BE2C (cell line): Measurements from ENCODE around the gene HECA.
"Not testable (repeated sequence)": the region's sequence is repeated elsewhere in the genome, so short reads cannot be mapped to it uniquely, and the experiment has no call there.

Experiments
- DNase-seq: peaks from one replicate; pipeline ENCODE4 v3.0.0-alpha.2; 2020
- H3K27me3 ChIP-seq: fragments of 250-450 bp; sonication (Bioruptor Pico); 2 replicates; pipeline ENCODE4 v1.5.1; 2020; ENCODE audit warnings: mild to moderate bottlenecking
- H3K36me3 ChIP-seq: fragments of 250-450 bp; sonication (Bioruptor Pico); 2 replicates; pipeline ENCODE4 v1.5.1; 2020; ENCODE audit warnings: mild to moderate bottlenecking
- H3K4me1 ChIP-seq: fragments of 250-450 bp; sonication (Bioruptor Pico); 2 replicates; pipeline ENCODE4 v1.5.1; 2020
- H3K4me3 ChIP-seq: 2 replicates; pipeline ENCODE4 v1.5.1; 2011; ENCODE audit warnings: low read depth, low read length
- H3K9me3 ChIP-seq: fragments of 250-450 bp; sonication (Bioruptor Pico); 2 replicates; pipeline ENCODE4 v1.5.1; 2020
- CTCF ChIP-seq: IDR thresholded peaks from 2 replicates; pipeline ENCODE4 v1.5.1; 2012; ENCODE audit warnings: mild to moderate bottlenecking, low read depth, low read length

HECA gene

GRCh38 chr6:139194740-139195139 is 59.9 kb downstream of the HECA start:
- no peak for TF ChIP-seq CTCF
- Histone ChIP-seq H3K4me3 (no peak overlapping the region), H3K9me3 (no peaks in the 10 kb centered on the region), H3K27me3 (no peaks in the 10 kb centered on the region), H3K36me3 (no peaks in the 10 kb centered on the region), H3K4me1 (no peaks in the 10 kb centered on the region)
- no peak for DNase-seq

GRCh38 chr6:139198529-139199288 is 63.8 kb downstream of the HECA start:
- no peaks in the 10 kb centered on the region for H3K4me1 ChIP-seq
- no peak for TF ChIP-seq CTCF
- H3K36me3 ChIP-seq = no peaks in the 10 kb centered on the region
- no peaks in the 10 kb centered on the region for H3K27me3 ChIP-seq
- H3K9me3 ChIP-seq = no peaks in the 10 kb centered on the region
- no peak overlapping the region for H3K4me3 ChIP-seq
- no peak for DNase-seq

- Histone ChIP-seq H3K4me1 (no peaks in the 10 kb centered on the region), H3K27me3 (no peaks in the 10 kb centered on the region), H3K36me3 (no peaks in the 10 kb centered on the region), H3K9me3 (no peaks in the 10 kb centered on the region), H3K4me3 (no peak overlapping the region)
- no peak for TF ChIP-seq CTCF
- no peak for DNase-seq
Observed at GRCh38 chr6:139201378-139201777, 66.5 kb downstream of the HECA start.

- Histone ChIP-seq H3K4me3 (no peak overlapping the region), H3K36me3 (no peaks in the 10 kb centered on the region), H3K9me3 (no peaks in the 10 kb centered on the region), H3K4me1 (no peaks in the 10 kb centered on the region), H3K27me3 (no peaks in the 10 kb centered on the region)
- DNase-seq = no peak
- TF ChIP-seq CTCF = no peak
Observed at GRCh38 chr6:139204978-139205377, 70.1 kb downstream of the HECA start.

GRCh38 chr6:139205843-139206242 is 71.0 kb downstream of the HECA start:
- TF ChIP-seq CTCF = no peak
- Histone ChIP-seq H3K27me3 (no peaks in the 10 kb centered on the region), H3K4me3 (no peak overlapping the region), H3K36me3 (no peaks in the 10 kb centered on the region), H3K9me3 (no peaks in the 10 kb centered on the region), H3K4me1 (no peaks in the 10 kb centered on the region)
- no peak for DNase-seq

GRCh38 chr6:139210766-139211165 is 75.9 kb downstream of the HECA start:
- DNase-seq, H3K4me3 ChIP-seq, H3K4me1 ChIP-seq, H3K27me3 ChIP-seq, H3K9me3 ChIP-seq, H3K36me3 ChIP-seq: not testable (repeated sequence)

GRCh38 chr6:139212460-139212859 is 77.6 kb downstream of the HECA start:
- not testable (repeated sequence) for H3K36me3 ChIP-seq, DNase-seq, H3K4me3 ChIP-seq, H3K27me3 ChIP-seq, H3K4me1 ChIP-seq, H3K9me3 ChIP-seq
